ENCODE data around the gene CLTA. TPM values are rescaled to one million over a fixed set of nuclear protein-coding genes. Genes with fewer than 3 reads are reported as not detected.
A peak's percentile ranks its signal among the peaks of the same experiment; 100 is the strongest.

The CLTA gene
- total RNA-seq = 100 to 1,000 TPM; 165 to 166 TPM

- peaks cover 34% of the 10 kb centered on the region for H3K36me3 Mint-ChIP-seq
- no peaks in the 10 kb centered on the region for H3K9me3 Mint-ChIP-seq
- H3K27me3 Mint-ChIP-seq = peaks cover 3% of the 10 kb centered on the region
- peak within 1 kb of the TSS; percentile 86 for H3K27ac Mint-ChIP-seq
- peak; percentile 94 for DNase-seq
- peak within 1 kb of the TSS; percentile 98 for H3K4me3 Mint-ChIP-seq
- H3K4me1 Mint-ChIP-seq = peaks cover 41% of the 10 kb centered on the region
These were observed at the start of gene CLTA for GRCh38 chr9:36190388-36191289. CLTA (plus strand) TSS chr9:36190921; CDS start chr9:36191057, 136 bp downstream.

- DNase-seq = no peak
- Mint-ChIP-seq H3K27ac (no peak overlapping the region), H3K4me3 (no peak overlapping the region), H3K27me3 (peaks cover 12% of the 10 kb centered on the region), H3K36me3 (peaks cover 17% of the 10 kb centered on the region), H3K4me1 (peaks cover 80% of the 10 kb centered on the region), H3K9me3 (peaks cover 10% of the 10 kb centered on the region)
These were observed 49.4 kb upstream of the CLTA start for GRCh38 chr9:36141288-36141687.

- DNase-seq = no peak
- peaks cover 80% of the 10 kb centered on the region for H3K4me1 Mint-ChIP-seq
- peaks cover 19% of the 10 kb centered on the region for H3K36me3 Mint-ChIP-seq
- peaks cover 12% of the 10 kb centered on the region for H3K9me3 Mint-ChIP-seq
- peaks cover 12% of the 10 kb centered on the region for H3K27me3 Mint-ChIP-seq
- no peak overlapping the region for H3K4me3 Mint-ChIP-seq
- H3K27ac Mint-ChIP-seq = peak overlapping the region; percentile 55
These were observed 49.0 kb upstream of the CLTA start for GRCh38 chr9:36141761-36142160.

- DNase-seq = no peak
- Mint-ChIP-seq H3K36me3 (peaks cover 24% of the 10 kb centered on the region), H3K4me1 (peaks cover 80% of the 10 kb centered on the region)
These were observed 48.0 kb upstream of the CLTA start for GRCh38 chr9:36142510-36143244.

GRCh38 chr9:36143245-36143641 lies 47.5 kb upstream of the CLTA start:
- Mint-ChIP-seq H3K9me3 (peaks cover 12% of the 10 kb centered on the region), H3K4me1 (peaks cover 83% of the 10 kb centered on the region), H3K4me3 (peak overlapping the region; percentile 56), H3K36me3 (peaks cover 24% of the 10 kb centered on the region), H3K27ac (peak overlapping the region; percentile 88), H3K27me3 (peaks cover 7% of the 10 kb centered on the region)
- no peak for DNase-seq

More at GRCh38 chr9:36142510-36143244, 48.0 kb upstream of the CLTA start:
- Mint-ChIP-seq H3K9me3 (peaks cover 12% of the 10 kb centered on the region), H3K27ac (peak overlapping the region; percentile 88), H3K27me3 (peaks cover 12% of the 10 kb centered on the region), H3K4me3 (peak overlapping the region; percentile 56)

GRCh38 chr9:36144309-36145232 lies 46.1 kb upstream of the CLTA start:
- Mint-ChIP-seq H3K36me3 (peaks cover 24% of the 10 kb centered on the region), H3K9me3 (peaks cover 12% of the 10 kb centered on the region), H3K27ac (peak overlapping the region; percentile 88), H3K4me1 (peaks cover 81% of the 10 kb centered on the region), H3K4me3 (peak overlapping the region; percentile 69), H3K27me3 (no peaks in the 10 kb centered on the region)
- no peak for DNase-seq

- H3K4me1 Mint-ChIP-seq = peaks cover 76% of the 10 kb centered on the region
- DNase-seq = no peak
- H3K9me3 Mint-ChIP-seq = peaks cover 12% of the 10 kb centered on the region
- no peaks in the 10 kb centered on the region for H3K27me3 Mint-ChIP-seq
- H3K36me3 Mint-ChIP-seq = peaks cover 24% of the 10 kb centered on the region
- H3K27ac Mint-ChIP-seq = no peak overlapping the region
- no peak overlapping the region for H3K4me3 Mint-ChIP-seq
These were observed 44.8 kb upstream of the CLTA start for GRCh38 chr9:36145970-36146369.

GRCh38 chr9:36146651-36147050 lies 44.1 kb upstream of the CLTA start:
- no peak overlapping the region for H3K27ac Mint-ChIP-seq
- no peak for DNase-seq
- H3K4me1 Mint-ChIP-seq = peaks cover 76% of the 10 kb centered on the region
- H3K4me3 Mint-ChIP-seq = no peak overlapping the region
- peaks cover 12% of the 10 kb centered on the region for H3K9me3 Mint-ChIP-seq
- no peaks in the 10 kb centered on the region for H3K27me3 Mint-ChIP-seq
- H3K36me3 Mint-ChIP-seq = peaks cover 26% of the 10 kb centered on the region

GRCh38 chr9:36147441-36148175 lies 43.1 kb upstream of the CLTA start:
- Mint-ChIP-seq H3K27ac (no peak overlapping the region), H3K27me3 (no peaks in the 10 kb centered on the region), H3K4me1 (peaks cover 77% of the 10 kb centered on the region), H3K4me3 (no peak overlapping the region), H3K9me3 (peaks cover 12% of the 10 kb centered on the region), H3K36me3 (peaks cover 26% of the 10 kb centered on the region)
- DNase-seq = no peak

GRCh38 chr9:36148311-36149051 lies 42.2 kb upstream of the CLTA start:
- Mint-ChIP-seq H3K27ac (no peak overlapping the region), H3K4me3 (no peak overlapping the region), H3K9me3 (peaks cover 12% of the 10 kb centered on the region), H3K27me3 (no peaks in the 10 kb centered on the region), H3K36me3 (peaks cover 26% of the 10 kb centered on the region), H3K4me1 (peaks cover 74% of the 10 kb centered on the region)
- peak; percentile 85 for DNase-seq

GRCh38 chr9:36149197-36149596 lies 41.5 kb upstream of the CLTA start:
- no peak overlapping the region for H3K4me3 Mint-ChIP-seq
- peaks cover 26% of the 10 kb centered on the region for H3K36me3 Mint-ChIP-seq
- DNase-seq = no peak
- peaks cover 12% of the 10 kb centered on the region for H3K9me3 Mint-ChIP-seq
- no peak overlapping the region for H3K27ac Mint-ChIP-seq
- no peaks in the 10 kb centered on the region for H3K27me3 Mint-ChIP-seq
- H3K4me1 Mint-ChIP-seq = peaks cover 70% of the 10 kb centered on the region

GRCh38 chr9:36150574-36151315 lies 40.0 kb upstream of the CLTA start:
- Mint-ChIP-seq H3K27ac (peak overlapping the region; percentile 89), H3K9me3 (peaks cover 6% of the 10 kb centered on the region), H3K4me1 (peaks cover 61% of the 10 kb centered on the region), H3K36me3 (peaks cover 14% of the 10 kb centered on the region), H3K4me3 (peak overlapping the region; percentile 36), H3K27me3 (no peaks in the 10 kb centered on the region)
- DNase-seq = no peak
